ENCODE data around the gene SLC38A6.
"Not testable (repeated sequence)": the region's sequence is repeated elsewhere in the genome, so short reads cannot be mapped to it uniquely, and the experiment has no call there.

The SLC38A6 gene

DNA sequence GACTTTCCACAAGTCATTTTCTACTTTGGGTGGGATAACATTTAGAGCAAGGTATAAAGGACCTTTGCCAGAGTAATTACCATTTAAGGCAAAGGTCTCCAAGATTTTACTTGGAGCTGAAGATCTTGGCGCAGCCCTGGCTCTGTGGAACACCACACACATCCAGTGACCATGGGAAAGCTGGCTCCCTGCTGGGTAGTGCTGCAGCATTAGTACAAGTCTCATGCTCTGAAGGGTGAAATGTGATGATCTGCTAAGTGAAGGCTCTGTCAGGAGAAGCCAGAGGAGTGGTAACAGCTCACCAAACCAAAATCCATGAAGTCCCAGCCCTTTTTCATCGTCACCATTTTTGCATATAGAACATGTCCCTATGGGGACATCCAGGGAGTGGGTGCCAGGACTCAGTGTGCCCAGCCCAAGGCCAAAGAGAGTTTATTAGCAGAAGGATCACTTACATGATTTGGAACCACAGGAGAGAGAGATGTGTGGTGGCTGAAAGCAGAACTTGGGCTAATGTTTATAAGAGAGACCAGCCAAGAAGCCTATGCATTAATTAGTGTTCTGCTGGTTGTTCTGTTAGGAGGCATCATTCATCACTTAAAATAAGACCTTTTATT, 110.7 kb downstream of the SLC38A6 start:
- no peak for TF ChIP-seq EZH2phosphoT487 (IDR thresholded peaks at IDR 0.05; ENCODE audit: low read depth)
- TF ChIP-seq, protein P1, sequence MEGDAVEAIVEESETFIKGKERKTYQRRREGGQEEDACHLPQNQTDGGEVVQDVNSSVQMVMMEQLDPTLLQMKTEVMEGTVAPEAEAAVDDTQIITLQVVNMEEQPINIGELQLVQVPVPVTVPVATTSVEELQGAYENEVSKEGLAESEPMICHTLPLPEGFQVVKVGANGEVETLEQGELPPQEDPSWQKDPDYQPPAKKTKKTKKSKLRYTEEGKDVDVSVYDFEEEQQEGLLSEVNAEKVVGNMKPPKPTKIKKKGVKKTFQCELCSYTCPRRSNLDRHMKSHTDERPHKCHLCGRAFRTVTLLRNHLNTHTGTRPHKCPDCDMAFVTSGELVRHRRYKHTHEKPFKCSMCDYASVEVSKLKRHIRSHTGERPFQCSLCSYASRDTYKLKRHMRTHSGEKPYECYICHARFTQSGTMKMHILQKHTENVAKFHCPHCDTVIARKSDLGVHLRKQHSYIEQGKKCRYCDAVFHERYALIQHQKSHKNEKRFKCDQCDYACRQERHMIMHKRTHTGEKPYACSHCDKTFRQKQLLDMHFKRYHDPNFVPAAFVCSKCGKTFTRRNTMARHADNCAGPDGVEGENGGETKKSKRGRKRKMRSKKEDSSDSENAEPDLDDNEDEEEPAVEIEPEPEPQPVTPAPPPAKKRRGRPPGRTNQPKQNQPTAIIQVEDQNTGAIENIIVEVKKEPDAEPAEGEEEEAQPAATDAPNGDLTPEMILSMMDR (IDR thresholded peaks at IDR 0.05; ENCODE audit: low read depth, low read length): no peak
- no peak overlapping the region for H3K4me3 ChIP-seq (ENCODE audit: low read length)
- H3K9ac ChIP-seq (ENCODE audit: low read length): no peak overlapping the region
- H3K27ac ChIP-seq (ENCODE audit: low read length): no peak overlapping the region; the same call in 1 of the 2 replicates
- peaks cover 30% of the 10 kb centered on the region for H3K4me1 ChIP-seq (ENCODE audit: low read length)
- H3K9me3 ChIP-seq (ENCODE audit: insufficient read depth, low read length): no peaks in the 10 kb centered on the region
- H3K4me2 ChIP-seq (ENCODE audit: low read length): peak overlapping the region; percentile 23
- no peaks in the 10 kb centered on the region for H3K36me3 ChIP-seq (replicated peaks; ENCODE audit: low read depth, low read length)
- H2AFZ ChIP-seq (ENCODE audit: low read depth, low read length): no peak overlapping the region
- no peaks in the 10 kb centered on the region for H3K27me3 ChIP-seq (ENCODE audit: low read depth, low read length)
- no peaks in the 10 kb centered on the region for H3K79me2 ChIP-seq (ENCODE audit: low read length)
- H4K20me1 ChIP-seq (ENCODE audit: insufficient read depth, low read length): no peaks in the 10 kb centered on the region

DNA sequence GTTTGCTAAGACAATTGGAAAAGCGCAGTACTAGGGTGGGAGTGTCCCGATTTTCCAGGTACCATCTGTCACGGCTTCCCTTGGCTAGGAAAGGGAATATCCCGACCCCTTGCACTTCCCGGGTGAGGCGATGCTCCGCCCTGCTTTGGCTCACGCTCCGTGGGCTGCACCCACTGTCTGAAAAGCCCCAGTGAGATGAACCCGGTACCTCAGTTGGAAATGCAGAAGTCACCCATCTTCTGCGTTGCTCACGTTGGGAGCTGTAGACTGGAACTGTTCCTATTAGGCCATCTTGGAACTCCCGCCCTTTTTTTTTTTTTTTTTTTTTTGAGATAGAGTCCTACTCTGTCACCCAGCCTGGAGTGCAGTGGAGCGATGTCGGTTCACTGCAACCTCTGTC, 117.1 kb downstream of the SLC38A6 start:
- H4K20me1 ChIP-seq (ENCODE audit: insufficient read depth, low read length); H3K27me3 ChIP-seq (ENCODE audit: low read depth, low read length): not testable (repeated sequence)

DNA sequence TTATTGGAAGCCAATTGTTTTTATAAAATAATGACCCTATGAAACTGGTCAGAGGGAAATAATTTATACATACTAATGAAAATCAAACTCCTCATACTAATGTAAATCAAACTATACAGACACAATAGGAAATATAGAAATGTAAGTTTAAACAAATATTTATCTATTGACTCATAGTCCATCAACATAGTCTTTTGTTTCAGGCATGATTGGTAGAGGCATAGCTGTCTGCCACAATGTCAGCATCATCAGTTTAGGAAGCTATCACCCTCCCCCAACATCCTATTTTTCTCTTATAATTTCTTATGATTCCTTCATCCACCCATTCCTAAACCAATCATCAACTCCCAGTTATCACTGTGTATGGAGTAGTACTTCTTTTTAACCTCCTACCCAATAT, 117.7 kb downstream of the SLC38A6 start:
- no peaks in the 10 kb centered on the region for H3K79me2 ChIP-seq (ENCODE audit: low read length)
- H3K9me3 ChIP-seq (ENCODE audit: insufficient read depth, low read length): no peaks in the 10 kb centered on the region
- peaks cover 31% of the 10 kb centered on the region for H3K4me1 ChIP-seq (ENCODE audit: low read length)
- H3K4me3 ChIP-seq (ENCODE audit: low read length): no peak overlapping the region
- H4K20me1 ChIP-seq (ENCODE audit: insufficient read depth, low read length): no peaks in the 10 kb centered on the region
- no peak overlapping the region for H3K4me2 ChIP-seq (ENCODE audit: low read length)
- H3K27ac ChIP-seq (ENCODE audit: low read length): no peak overlapping the region
- TF ChIP-seq, protein P1 (IDR thresholded peaks at IDR 0.05; ENCODE audit: low read depth, low read length): no peak
- TF ChIP-seq EZH2phosphoT487 (IDR thresholded peaks at IDR 0.05; ENCODE audit: low read depth): no peak
- no peaks in the 10 kb centered on the region for H3K36me3 ChIP-seq (replicated peaks; ENCODE audit: low read depth, low read length)
- H2AFZ ChIP-seq (ENCODE audit: low read depth, low read length): no peak overlapping the region
- H3K27me3 ChIP-seq (ENCODE audit: low read depth, low read length): no peaks in the 10 kb centered on the region
- H3K9ac ChIP-seq (ENCODE audit: low read length): no peak overlapping the region

More for the DNA sequence above, 117.1 kb downstream of the SLC38A6 start:
- H3K79me2 ChIP-seq (ENCODE audit: low read length); H3K4me2 ChIP-seq (ENCODE audit: low read length); H3K9me3 ChIP-seq (ENCODE audit: insufficient read depth, low read length); H3K9ac ChIP-seq (ENCODE audit: low read length); H3K27ac ChIP-seq (ENCODE audit: low read length); H2AFZ ChIP-seq (ENCODE audit: low read depth, low read length); H3K36me3 ChIP-seq (replicated peaks; ENCODE audit: low read depth, low read length); H3K4me3 ChIP-seq (ENCODE audit: low read length): not testable (repeated sequence)
- peaks cover 25% of the 10 kb centered on the region for H3K4me1 ChIP-seq (ENCODE audit: low read length)

DNA sequence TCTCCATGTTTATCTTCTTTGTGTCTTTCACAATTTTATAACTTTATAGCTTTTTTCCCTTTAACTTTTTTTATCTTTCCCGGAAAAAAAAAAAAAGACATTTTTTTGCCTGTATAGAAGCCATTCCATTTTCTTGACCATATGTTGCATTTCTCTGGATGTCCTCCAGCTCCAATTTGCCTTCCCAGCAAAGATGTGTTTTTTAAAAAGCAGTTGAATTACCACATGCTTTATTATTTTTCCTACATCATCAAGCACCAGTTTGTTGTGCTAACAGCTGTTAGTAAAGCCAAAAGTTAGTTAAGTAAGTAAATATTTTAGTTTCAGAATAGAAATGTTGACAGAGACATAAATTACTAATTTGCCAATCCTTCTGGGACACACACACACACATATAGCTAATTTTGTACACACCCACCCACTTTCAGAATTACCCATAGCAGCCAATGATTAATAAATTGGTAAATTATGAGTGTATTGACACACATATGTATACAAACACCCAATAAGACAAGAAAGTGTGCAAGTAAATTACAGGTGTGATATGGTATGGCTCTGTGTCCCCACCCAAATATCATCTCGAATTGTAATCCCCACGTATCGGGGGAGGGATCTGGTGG, 118.3 kb downstream of the SLC38A6 start:
- no peak overlapping the region for H3K9ac ChIP-seq (ENCODE audit: low read length)
- no peaks in the 10 kb centered on the region for H3K9me3 ChIP-seq (ENCODE audit: insufficient read depth, low read length)
- H2AFZ ChIP-seq (ENCODE audit: low read depth, low read length): no peak overlapping the region
- H3K4me3 ChIP-seq (ENCODE audit: low read length): no peak overlapping the region
- no peaks in the 10 kb centered on the region for H3K36me3 ChIP-seq (replicated peaks; ENCODE audit: low read depth, low read length)
- no peaks in the 10 kb centered on the region for H4K20me1 ChIP-seq (ENCODE audit: insufficient read depth, low read length)
- no peak overlapping the region for H3K4me2 ChIP-seq (ENCODE audit: low read length)
- H3K27ac ChIP-seq (ENCODE audit: low read length): no peak overlapping the region
- no peaks in the 10 kb centered on the region for H3K27me3 ChIP-seq (ENCODE audit: low read depth, low read length)
- H3K4me1 ChIP-seq (ENCODE audit: low read length): peaks cover 37% of the 10 kb centered on the region
- TF ChIP-seq, protein P1 (IDR thresholded peaks at IDR 0.05; ENCODE audit: low read depth, low read length): no peak
- TF ChIP-seq EZH2phosphoT487 (IDR thresholded peaks at IDR 0.05; ENCODE audit: low read depth): no peak
- H3K79me2 ChIP-seq (ENCODE audit: low read length): no peaks in the 10 kb centered on the region
